GM12873 (cell line): ENCODE measurements around the gene OVOL2.

Experiments used
- CTCF ChIP-seq: IDR thresholded peaks from 2 replicates; pipeline ENCODE4 v1.5.1; 2012; ENCODE audit warnings: low read depth, mild to moderate bottlenecking, moderate library complexity, low read length, control low read depth; ENCODE audit not compliant: insufficient read depth; ENCODE audit errors: missing control alignments

Gene OVOL2

GRCh38 chr20:18018100-18018499 lies 39.6 kb downstream of the OVOL2 start:
- no peak for TF ChIP-seq CTCF

- no peak for TF ChIP-seq CTCF
Observed at GRCh38 chr20:18016772-18017171, 40.9 kb downstream of the OVOL2 start.

GRCh38 chr20:18014411-18014810 lies 43.3 kb downstream of the OVOL2 start:
- no peak for TF ChIP-seq CTCF

GRCh38 chr20:18012901-18013300 lies 44.8 kb downstream of the OVOL2 start:
- no peak for TF ChIP-seq CTCF

- no peak for TF ChIP-seq CTCF
Observed at GRCh38 chr20:18011951-18012645, 45.6 kb downstream of the OVOL2 start.

- TF ChIP-seq CTCF, result no peak
Observed at GRCh38 chr20:18011482-18011881, 46.2 kb downstream of the OVOL2 start.

GRCh38 chr20:18009116-18009515 lies 48.6 kb downstream of the OVOL2 start:
- TF ChIP-seq CTCF, result no peak
